GM12872 (cell line): ENCODE data around the gene MRPS18A.

Source experiments
- TF ChIP-seq, protein P1 (sequence below): IDR thresholded peaks from 3 replicates; pipeline ENCODE4 v1.5.1; 2011; ENCODE audit warnings: low read depth, mild to moderate bottlenecking, low read length, moderate library complexity; ENCODE audit not compliant: insufficient read depth

MRPS18A gene

DNA sequence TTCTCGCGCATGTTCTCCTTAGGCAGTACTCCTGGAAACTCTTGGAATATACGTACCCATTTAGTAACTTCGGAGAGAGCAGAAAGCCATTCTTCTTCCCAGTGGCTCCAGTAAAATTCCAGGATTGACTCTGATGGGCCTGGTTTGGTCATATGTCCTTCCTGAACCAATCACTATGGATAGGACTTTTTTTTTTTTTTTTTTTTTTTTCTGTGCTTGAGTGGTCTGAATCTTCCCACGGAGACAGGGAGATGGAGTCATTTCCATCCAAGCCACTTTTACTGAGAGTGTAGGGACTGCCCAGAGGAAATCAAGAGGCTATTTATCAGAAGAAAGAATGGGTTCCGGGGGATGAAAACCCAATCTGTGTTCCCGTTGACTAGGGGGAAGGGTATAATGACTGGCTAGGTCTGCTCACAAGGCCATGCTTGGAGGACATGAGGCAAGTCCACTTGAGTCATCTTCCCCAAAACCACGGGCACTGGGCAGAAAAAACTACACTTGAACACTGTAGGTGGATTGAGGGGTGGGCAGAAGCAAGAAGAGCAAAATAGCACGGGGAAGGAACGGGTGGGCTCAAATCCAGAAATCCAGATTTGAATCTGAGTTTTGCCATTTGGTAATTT lies 35.4 kb upstream of the MRPS18A start:
- TF ChIP-seq, protein P1, sequence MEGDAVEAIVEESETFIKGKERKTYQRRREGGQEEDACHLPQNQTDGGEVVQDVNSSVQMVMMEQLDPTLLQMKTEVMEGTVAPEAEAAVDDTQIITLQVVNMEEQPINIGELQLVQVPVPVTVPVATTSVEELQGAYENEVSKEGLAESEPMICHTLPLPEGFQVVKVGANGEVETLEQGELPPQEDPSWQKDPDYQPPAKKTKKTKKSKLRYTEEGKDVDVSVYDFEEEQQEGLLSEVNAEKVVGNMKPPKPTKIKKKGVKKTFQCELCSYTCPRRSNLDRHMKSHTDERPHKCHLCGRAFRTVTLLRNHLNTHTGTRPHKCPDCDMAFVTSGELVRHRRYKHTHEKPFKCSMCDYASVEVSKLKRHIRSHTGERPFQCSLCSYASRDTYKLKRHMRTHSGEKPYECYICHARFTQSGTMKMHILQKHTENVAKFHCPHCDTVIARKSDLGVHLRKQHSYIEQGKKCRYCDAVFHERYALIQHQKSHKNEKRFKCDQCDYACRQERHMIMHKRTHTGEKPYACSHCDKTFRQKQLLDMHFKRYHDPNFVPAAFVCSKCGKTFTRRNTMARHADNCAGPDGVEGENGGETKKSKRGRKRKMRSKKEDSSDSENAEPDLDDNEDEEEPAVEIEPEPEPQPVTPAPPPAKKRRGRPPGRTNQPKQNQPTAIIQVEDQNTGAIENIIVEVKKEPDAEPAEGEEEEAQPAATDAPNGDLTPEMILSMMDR = no peak

DNA sequence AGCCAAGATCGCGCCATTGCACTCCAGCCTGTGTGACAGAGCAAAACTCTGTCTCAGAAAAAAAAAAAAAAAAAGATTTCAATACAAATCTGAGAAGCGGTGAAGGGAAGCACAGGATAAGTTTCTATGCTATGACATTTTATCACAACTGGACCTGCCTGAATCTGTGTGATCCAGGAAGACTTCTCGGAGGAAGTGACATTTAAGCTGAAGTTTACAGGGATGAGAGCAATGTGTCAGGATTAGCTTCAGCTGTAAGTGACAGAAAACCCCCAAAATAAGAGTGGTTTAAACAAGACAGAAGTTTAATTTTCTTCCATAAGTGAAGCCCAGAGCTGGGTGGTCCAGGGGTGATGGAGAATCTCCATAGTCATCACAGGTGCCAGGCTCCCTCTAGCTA lies 33.4 kb upstream of the MRPS18A start:
- TF ChIP-seq, protein P1 = no peak

DNA sequence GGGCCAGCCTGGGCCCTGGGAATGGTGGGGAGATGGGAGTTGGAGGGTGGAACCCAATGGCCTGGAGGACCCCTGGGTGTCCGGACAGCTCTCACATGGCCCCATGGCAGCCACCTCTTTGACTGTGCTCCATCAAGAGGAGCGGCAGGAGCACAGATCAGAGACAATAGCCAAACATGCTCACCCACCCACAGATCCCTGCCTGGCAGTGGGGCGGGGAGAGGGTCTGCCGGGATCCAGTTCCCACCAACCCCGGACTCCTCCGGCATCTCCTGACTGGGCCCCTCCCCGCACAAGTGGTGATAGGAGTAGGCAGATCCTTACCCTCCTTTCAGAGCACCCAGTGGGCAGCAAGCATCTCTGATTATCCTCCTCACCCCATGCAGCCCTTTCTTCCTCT lies 31.9 kb upstream of the MRPS18A start:
- TF ChIP-seq, protein P1 = no peak

DNA sequence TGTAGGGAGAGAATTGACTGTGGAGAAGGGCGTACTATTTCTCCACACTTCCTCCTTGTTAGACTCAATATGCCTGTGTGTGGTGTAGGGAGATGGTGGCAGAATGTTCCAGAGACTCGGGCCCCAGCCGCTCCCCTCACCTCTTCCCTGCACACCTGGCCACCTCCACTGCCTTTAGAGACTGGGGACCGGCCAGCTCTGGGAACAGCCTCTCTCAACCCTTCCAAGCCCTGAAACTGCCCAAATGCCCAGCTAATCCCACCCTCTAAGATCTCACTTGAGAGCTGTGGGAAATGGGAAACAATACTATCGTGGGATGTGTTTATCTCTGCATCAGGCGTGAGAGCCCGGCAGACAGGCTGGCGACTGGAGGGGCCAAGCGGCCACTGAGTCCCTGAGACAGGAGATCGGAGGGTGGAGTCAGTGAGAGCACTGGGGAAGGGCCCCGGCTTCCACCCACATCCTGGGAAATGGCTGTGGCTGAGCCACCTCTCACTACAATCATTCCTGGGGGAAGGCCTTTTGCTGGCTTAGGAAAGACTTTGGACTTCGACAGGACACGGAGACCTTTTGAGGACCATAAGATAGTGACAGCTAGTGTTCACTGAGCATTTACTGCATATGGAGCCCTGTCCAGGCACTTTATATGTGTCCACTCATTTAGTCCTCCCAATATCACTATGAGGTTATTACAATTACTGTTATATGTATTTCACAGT lies 31.0 kb upstream of the MRPS18A start:
- TF ChIP-seq, protein P1 = no peak

DNA sequence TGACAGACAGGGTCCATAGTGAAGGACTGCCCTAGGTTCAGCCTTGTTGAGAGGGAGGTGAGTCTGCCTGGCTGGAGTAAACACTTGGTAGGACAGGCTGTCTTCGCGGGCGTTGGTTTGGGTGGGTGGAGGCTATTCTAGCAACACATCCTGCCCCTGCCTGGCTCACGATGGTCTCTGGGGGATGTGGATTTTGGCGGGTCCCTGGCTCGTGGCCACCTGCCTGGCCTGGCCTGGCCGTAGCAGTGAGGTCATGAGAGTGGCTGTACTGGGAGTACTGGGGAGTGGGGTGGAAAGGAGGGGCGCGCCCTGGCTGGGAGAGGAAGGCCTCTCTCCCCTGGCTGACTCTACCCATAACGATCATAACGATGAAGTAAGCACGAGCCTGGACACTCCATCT lies 30.2 kb upstream of the MRPS18A start:
- TF ChIP-seq, protein P1 = no peak

DNA sequence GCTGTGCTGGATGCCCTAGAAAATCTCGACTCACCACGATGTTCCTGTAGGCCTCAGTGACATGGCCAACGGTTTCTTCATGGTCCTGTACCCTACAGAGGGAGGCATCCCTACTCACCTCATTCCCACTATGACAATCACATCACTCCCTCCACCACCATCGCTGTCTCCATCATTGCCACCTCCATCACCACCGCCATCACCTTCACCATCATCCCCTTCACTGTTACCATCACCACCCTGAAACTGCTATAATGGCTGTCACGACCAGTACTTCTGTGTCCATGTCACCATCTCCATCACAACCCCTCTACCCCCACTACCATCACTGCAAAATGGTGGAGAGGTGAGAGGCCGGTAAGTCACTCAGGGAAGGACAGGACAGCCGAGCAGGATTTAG lies 29.8 kb upstream of the MRPS18A start:
- TF ChIP-seq, protein P1 = no peak

DNA sequence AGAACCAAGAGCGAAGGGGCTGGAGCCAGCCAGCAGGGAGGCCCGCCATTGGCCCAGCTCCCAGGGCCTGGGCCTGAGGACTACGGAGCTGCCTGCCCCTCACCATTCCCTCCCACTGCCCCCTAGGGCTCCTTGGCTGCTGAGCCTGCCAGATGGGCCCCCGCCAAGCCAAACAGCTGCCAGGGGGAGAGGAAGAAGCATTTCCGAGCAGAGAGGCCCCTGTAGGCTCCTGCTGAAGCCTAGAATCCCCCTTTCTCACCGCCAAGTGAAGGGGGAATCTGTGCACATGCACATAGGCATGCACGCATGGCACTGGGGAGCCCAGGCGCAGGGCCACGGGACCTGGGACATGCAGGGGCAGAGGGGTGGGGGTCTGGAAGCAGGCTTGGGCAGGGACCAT lies 28.5 kb upstream of the MRPS18A start:
- TF ChIP-seq, protein P1 = no peak
